Kidney epithelial cell (primary cell): ENCODE data around the gene ATP5ME. TPM values are rescaled to one million over a fixed set of nuclear protein-coding genes. Genes with fewer than 3 reads are reported as not detected.
A peak's percentile ranks its signal among the peaks of the same experiment; 100 is the strongest.

Source experiments
- DNase-seq: peaks from one replicate; pipeline ENCODE4 v3.0.0-alpha.2; 2010; ENCODE audit warnings: low read depth
- H3K27me3 ChIP-seq: 2 replicates; pipeline ENCODE4 v1.6.0; 2011; ENCODE audit warnings: low read length; ENCODE audit not compliant: control insufficient read depth, insufficient read depth
- H3K36me3 ChIP-seq: 2 replicates; pipeline ENCODE4 v1.5.1; 2011; ENCODE audit warnings: low read length; ENCODE audit not compliant: control insufficient read depth, insufficient read depth
- H3K4me3 ChIP-seq: 2 replicates; pipeline ENCODE4 v1.5.1; 2011; ENCODE audit warnings: low read depth, mild to moderate bottlenecking, control low read depth, low read length
- total RNA-seq: library from RNA; depleted of rRNA; stranded (reverse); fragments of >200 nt; gene quantifications from 2 replicates; pipeline ENCODE4 v1.2.3, GENCODE V29; 2015
- TF ChIP-seq, protein P1 (sequence below): IDR thresholded peaks from 2 replicates; pipeline ENCODE4 v1.5.1; 2011; ENCODE audit warnings: mild to moderate bottlenecking, moderate library complexity, low read length, control low read depth, inconsistent platforms; ENCODE audit not compliant: insufficient read depth, poor library complexity, severe bottlenecking

The ATP5ME gene
- total RNA-seq, 1 donor from 2014 or later, result 116 TPM

- peaks cover under 1% of the 10 kb centered on the region for H3K36me3 ChIP-seq
- peaks cover 3% of the 10 kb centered on the region for H3K27me3 ChIP-seq
- TF ChIP-seq, protein P1, sequence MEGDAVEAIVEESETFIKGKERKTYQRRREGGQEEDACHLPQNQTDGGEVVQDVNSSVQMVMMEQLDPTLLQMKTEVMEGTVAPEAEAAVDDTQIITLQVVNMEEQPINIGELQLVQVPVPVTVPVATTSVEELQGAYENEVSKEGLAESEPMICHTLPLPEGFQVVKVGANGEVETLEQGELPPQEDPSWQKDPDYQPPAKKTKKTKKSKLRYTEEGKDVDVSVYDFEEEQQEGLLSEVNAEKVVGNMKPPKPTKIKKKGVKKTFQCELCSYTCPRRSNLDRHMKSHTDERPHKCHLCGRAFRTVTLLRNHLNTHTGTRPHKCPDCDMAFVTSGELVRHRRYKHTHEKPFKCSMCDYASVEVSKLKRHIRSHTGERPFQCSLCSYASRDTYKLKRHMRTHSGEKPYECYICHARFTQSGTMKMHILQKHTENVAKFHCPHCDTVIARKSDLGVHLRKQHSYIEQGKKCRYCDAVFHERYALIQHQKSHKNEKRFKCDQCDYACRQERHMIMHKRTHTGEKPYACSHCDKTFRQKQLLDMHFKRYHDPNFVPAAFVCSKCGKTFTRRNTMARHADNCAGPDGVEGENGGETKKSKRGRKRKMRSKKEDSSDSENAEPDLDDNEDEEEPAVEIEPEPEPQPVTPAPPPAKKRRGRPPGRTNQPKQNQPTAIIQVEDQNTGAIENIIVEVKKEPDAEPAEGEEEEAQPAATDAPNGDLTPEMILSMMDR, result no peak
- no peak overlapping the region for H3K4me3 ChIP-seq
- DNase-seq, result no peak
These were observed 8.2 kb downstream of the ATP5ME start for GRCh38 chr4:665751-666435.

DNA sequence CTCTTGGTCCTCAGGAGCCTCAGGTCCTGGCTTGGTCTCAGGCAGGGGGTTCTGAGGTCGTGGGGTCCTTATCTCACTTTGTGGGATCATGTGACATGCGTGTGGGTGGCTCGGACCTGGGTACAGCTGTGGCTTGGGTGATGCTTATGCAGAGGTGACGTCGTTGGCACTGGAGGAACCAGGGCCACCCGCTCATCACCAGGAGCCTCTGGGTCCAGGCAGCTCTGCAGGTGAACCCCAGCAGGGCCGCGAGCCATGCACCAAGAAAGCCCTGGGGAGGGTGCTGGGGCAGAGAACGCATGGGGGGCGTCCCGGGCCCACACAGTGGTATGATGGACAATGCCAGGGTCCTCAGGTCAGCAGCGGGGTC is 8.7 kb downstream of the ATP5ME start:
- H3K27me3 ChIP-seq, result peaks cover 3% of the 10 kb centered on the region
- no peaks in the 10 kb centered on the region for H3K36me3 ChIP-seq
- no peak overlapping the region for H3K4me3 ChIP-seq
- no peak for DNase-seq
- TF ChIP-seq, protein P1, result no peak

DNA sequence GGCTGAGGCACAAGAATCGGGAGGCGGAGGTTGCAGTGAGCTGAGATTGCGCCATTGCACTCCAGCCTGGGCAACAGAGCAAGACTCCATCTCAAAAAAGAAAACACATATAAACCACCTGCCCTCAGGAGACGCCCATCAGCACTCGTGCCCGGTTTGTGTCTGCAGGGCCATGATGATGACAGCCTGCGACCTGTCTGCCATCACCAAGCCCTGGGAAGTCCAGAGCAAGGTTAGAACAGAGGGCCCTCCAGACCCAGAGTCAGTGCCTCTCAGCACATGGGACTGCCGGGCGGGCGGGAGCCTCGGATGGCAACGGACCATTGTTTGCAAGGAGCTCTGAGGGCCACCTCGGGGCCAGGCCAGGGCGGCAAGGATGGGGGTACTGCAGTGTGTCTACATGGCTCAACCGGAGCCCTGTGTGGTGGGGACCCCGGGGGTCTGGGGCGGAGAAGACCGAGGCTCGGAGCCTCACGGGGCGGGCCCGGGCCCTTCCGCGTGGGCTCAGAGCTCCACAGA is 9.3 kb downstream of the ATP5ME start:
- Histone ChIP-seq H3K4me3 (no peak overlapping the region), H3K36me3 (no peaks in the 10 kb centered on the region), H3K27me3 (peaks cover 3% of the 10 kb centered on the region)
- DNase-seq, result no peak
- TF ChIP-seq, protein P1, result no peak

DNA sequence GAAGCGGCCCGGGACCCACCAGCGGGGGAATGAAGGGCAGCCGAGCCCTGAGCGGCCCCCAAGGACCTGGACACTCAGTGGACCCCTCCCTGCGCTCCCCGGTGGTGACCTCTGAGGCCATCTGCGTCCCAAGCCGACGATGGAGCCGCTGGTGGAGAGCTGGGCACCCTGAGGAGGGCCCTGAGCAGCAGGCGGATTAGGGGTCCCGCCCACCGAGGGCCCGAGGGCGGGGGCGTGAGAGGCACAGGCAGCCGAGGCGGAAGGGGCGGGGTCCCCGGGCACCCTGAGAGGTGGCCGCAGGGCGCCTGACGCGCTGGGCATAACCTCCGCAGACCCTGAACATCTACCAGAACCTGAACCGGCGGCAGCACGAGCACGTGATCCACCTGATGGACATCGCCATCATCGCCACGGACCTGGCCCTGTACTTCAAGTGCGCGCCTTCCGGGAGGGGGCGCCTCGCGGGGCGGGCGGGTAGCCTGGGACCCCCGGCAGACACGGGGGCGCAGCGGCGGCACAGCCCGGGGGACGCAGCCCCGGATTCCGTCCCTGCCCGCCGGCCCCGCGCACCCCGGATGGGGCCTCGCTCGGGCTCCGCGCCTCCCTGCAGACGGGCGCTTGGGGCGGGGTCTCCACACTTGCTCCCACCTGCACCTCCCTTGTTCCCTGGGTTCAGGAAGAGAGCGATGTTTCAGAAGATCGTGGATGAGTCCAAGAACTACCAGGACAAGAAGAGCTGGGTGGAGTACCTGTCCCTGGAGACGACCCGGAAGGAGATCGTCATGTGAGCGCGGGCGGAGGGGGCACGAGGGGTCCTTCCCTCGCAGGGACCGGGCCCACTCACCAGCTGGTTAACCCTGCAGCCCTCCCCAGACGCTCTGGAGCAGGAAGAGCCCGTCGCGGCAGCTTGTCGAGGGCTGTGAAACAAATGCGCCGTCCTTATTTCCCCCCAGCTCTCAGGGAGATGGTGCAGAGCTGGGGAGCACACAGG is 10.3 kb downstream of the ATP5ME start:
- TF ChIP-seq, protein P1, result peak; percentile 5
- Histone ChIP-seq H3K27me3 (peaks cover 3% of the 10 kb centered on the region), H3K4me3 (peak overlapping the region; percentile 63), H3K36me3 (no peaks in the 10 kb centered on the region)
- DNase-seq, result no peak

GRCh38 chr4:663046-663437 is 11.0 kb downstream of the ATP5ME start:
- Histone ChIP-seq H3K36me3 (no peaks in the 10 kb centered on the region), H3K4me3 (peak overlapping the region; percentile 63), H3K27me3 (peaks cover 3% of the 10 kb centered on the region)
- no peak for DNase-seq
- TF ChIP-seq, protein P1, result no peak
